ENCODE measurements around the gene KCTD10.
"Not testable (repeated sequence)": the region's sequence is repeated elsewhere in the genome, so short reads cannot be mapped to it uniquely, and the experiment has no call there.

KCTD10 gene

GRCh38 chr12:109445191-109445609 lies 31.9 kb downstream of the KCTD10 start:
- DNase-seq, result no peak

GRCh38 chr12:109444259-109444658 lies 32.8 kb downstream of the KCTD10 start:
- DNase-seq, result no peak

GRCh38 chr12:109443794-109444193 lies 33.3 kb downstream of the KCTD10 start:
- DNase-seq, result no peak

- DNase-seq, result peak; percentile 54
These were observed 36.1 kb downstream of the KCTD10 start for GRCh38 chr12:109440851-109441490.

GRCh38 chr12:109439951-109440350 lies 37.1 kb downstream of the KCTD10 start:
- DNase-seq, result not testable (repeated sequence)

- no peak for DNase-seq
These were observed 37.9 kb downstream of the KCTD10 start for GRCh38 chr12:109439181-109439580.

GRCh38 chr12:109436188-109436560 lies 40.9 kb downstream of the KCTD10 start:
- DNase-seq, result no peak

GRCh38 chr12:109435428-109436187 lies 41.5 kb downstream of the KCTD10 start:
- no peak for DNase-seq

GRCh38 chr12:109434582-109434981 lies 42.5 kb downstream of the KCTD10 start:
- no peak for DNase-seq

- DNase-seq, result peak; percentile 59
These were observed 43.5 kb downstream of the KCTD10 start for GRCh38 chr12:109433618-109434017.

- peak; percentile 92 for DNase-seq
These were observed 44.2 kb downstream of the KCTD10 start for GRCh38 chr12:109432842-109433304.

- no peak for DNase-seq
These were observed 44.7 kb downstream of the KCTD10 start for GRCh38 chr12:109432431-109432830.

GRCh38 chr12:109430244-109430643 lies 46.9 kb downstream of the KCTD10 start:
- no peak for DNase-seq

- not testable (repeated sequence) for DNase-seq
These were observed 48.3 kb downstream of the KCTD10 start for GRCh38 chr12:109428804-109429203.

- DNase-seq, result peak; percentile 92
These were observed 49.0 kb downstream of the KCTD10 start for GRCh38 chr12:109428037-109428629.

- no peak for DNase-seq
These were observed 53.7 kb downstream of the KCTD10 start for GRCh38 chr12:109423392-109423791.

GRCh38 chr12:109422251-109422650 lies 54.8 kb downstream of the KCTD10 start:
- DNase-seq, result no peak

GRCh38 chr12:109421355-109422087 lies 55.6 kb downstream of the KCTD10 start:
- no peak for DNase-seq

- DNase-seq, result peak; percentile 94
These were observed 58.1 kb downstream of the KCTD10 start for GRCh38 chr12:109418848-109419480.

- DNase-seq, result not testable (repeated sequence)
These were observed 71.0 kb downstream of the KCTD10 start for GRCh38 chr12:109406147-109406546.

GRCh38 chr12:109404841-109405240 lies 72.3 kb downstream of the KCTD10 start:
- not testable (repeated sequence) for DNase-seq

Measured in NCI-H82 (cell line).